HCT116 (cell line): Measurements from ENCODE around the gene FAM234A.

Experiments used
- CTCF ChIP-seq, 3 experiments: fragments of 200-600 bp in 1 of 3; sonication (generic) in 1 of 3; IDR thresholded peaks in 2 of 3; conservative IDR thresholded peaks in 1 of 3; 2 replicates each; pipeline ENCODE4 v1.5.1; 2012 to 2017; ENCODE audit warnings: low read depth in 2 of 3, low read length in 2 of 3, antibody characterized with exemption in 1 of 3, borderline replicate concordance in 1 of 3, control low read depth in 1 of 3, mild to moderate bottlenecking in 1 of 3, mixed read lengths in 1 of 3, mixed run types in 1 of 3, moderate library complexity in 1 of 3; ENCODE audit not compliant: insufficient read depth in 1 of 3
- EGR1 ChIP-seq: IDR thresholded peaks from 2 replicates; pipeline ENCODE4 v1.6.1; 2012; ENCODE audit warnings: low read depth
- EZH2 ChIP-seq: fragments of 200-600 bp; sonication (generic); IDR thresholded peaks from 2 replicates; pipeline ENCODE4 v1.6.1; 2017; ENCODE audit warnings: antibody characterized with exemption, mixed run types
- EZH2phosphoT487 ChIP-seq: fragments of 200-600 bp; IDR thresholded peaks from 2 replicates; pipeline ENCODE4 v1.6.1; 2018; ENCODE audit warnings: antibody characterized with exemption, borderline replicate concordance
- JUND ChIP-seq: IDR thresholded peaks from 2 replicates; pipeline ENCODE4 v1.6.1; 2012
- POLR2A ChIP-seq: IDR thresholded peaks from 2 replicates; pipeline ENCODE4 v1.7.0; 2011; ENCODE audit warnings: borderline replicate concordance; ENCODE audit not compliant: insufficient read depth, insufficient read length; ENCODE audit errors: extremely low read depth
- POLR2AphosphoS5 ChIP-seq: IDR thresholded peaks from 2 replicates; pipeline ENCODE4 v1.6.1; 2011; ENCODE audit warnings: mild to moderate bottlenecking, low read depth, low read length, moderate library complexity
- REST ChIP-seq: IDR thresholded peaks from 2 replicates; pipeline ENCODE4 v1.6.1; 2012; ENCODE audit warnings: low read depth
- SIN3A ChIP-seq: IDR thresholded peaks from 2 replicates; pipeline ENCODE4 v1.6.1; 2012; ENCODE audit warnings: low read depth
- ZBTB33 ChIP-seq: IDR thresholded peaks from 2 replicates; pipeline ENCODE4 v1.6.1; 2011; ENCODE audit warnings: mild to moderate bottlenecking, low read length, moderate library complexity; ENCODE audit not compliant: insufficient replicate concordance; ENCODE audit errors: extremely low read depth
- ZFX ChIP-seq: fragments of 450-650 bp; IDR thresholded peaks from 2 replicates; pipeline ENCODE4 v1.6.1; 2017
- ZNF274 ChIP-seq: fragments of 200-500 bp; sonication (Bioruptor generic); IDR thresholded peaks from 2 replicates; pipeline ENCODE4 v1.6.1; 2014; ENCODE audit warnings: mild to moderate bottlenecking, low read depth, low read length, inconsistent platforms
- TF ChIP-seq, protein P1 (sequence below): IDR thresholded peaks from 2 replicates; pipeline ENCODE4 v1.6.1; 2012
- TF ChIP-seq, protein P2 (sequence below): IDR thresholded peaks from 2 replicates; pipeline ENCODE4 v1.6.1; 2012

DNA sequence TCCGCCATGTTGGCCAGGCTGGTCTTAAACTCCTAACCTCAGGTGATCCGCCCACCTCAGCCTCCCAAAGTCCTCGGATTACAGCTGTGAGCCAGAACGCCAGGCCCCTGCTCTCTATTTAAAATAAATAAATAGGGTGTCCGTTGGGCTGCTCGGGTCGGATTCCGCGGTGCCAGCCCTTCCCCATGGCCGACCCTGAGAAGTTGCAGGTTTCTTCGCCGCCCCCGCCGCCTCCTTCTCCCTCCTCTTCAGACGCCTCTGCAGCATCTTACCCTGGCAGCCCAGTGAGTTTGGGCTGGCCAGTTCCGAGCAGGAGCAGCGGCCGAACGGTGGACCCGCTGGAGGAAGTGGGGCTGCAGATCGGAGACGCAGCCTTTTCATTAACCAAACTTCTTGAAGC, 3.7 kb upstream of the FAM234A start:
- no peak for TF ChIP-seq EZH2
- TF ChIP-seq JUND, result no peak
- no peak for TF ChIP-seq CTCF (IDR thresholded peaks at IDR 0.05 in 2 of 3, conservative IDR thresholded peaks at IDR 0.05 in 1 of 3; ENCODE audit: borderline replicate concordance in 1 of 3, insufficient read depth in 1 of 3, low read depth in 2 of 3, low read length in 2 of 3)
- TF ChIP-seq EZH2phosphoT487, result no peak
- TF ChIP-seq REST, result no peak
- TF ChIP-seq POLR2AphosphoS5, result no peak
- TF ChIP-seq POLR2A, result no peak
- no peak for TF ChIP-seq SIN3A
- TF ChIP-seq ZFX, result no peak
- no peak for TF ChIP-seq ZBTB33
- TF ChIP-seq ZNF274, result no peak
- TF ChIP-seq, protein P1, sequence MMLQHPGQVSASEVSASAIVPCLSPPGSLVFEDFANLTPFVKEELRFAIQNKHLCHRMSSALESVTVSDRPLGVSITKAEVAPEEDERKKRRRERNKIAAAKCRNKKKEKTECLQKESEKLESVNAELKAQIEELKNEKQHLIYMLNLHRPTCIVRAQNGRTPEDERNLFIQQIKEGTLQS, result no peak
- TF ChIP-seq EGR1, result no peak
- TF ChIP-seq, protein P2, sequence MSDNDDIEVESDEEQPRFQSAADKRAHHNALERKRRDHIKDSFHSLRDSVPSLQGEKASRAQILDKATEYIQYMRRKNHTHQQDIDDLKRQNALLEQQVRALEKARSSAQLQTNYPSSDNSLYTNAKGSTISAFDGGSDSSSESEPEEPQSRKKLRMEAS, result no peak
